ENCODE measurements around the gene BCS1L.

DNA sequence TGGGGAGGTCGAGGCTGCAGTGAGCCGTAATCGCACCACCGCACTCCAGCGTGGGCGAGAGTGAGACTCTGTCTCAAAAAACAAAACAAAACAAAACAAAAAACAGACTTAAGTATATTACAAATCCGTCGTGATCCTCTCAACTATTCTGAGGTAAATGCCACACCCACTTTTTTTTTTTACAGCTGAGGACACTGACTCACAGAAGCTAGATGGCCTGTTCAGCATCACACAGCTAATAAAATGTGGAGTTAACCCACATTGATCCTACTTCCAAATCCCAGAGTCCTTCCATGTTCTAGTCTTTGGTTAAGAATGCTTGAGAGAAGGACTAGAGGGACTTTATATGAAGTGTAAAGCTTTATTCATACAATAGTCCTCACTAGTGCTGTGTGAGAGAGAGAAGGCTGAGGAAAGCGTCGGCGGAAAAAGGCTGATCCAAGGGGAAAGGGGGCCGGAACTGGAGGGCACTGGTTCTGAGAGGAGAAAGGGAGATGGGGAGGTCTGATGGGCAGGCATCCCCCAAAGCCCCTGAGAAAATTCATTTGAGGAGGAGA is 11.7 kb downstream of the BCS1L start:
- no peak for TF ChIP-seq EZH2phosphoT487 (IDR thresholded peaks at IDR 0.05; ENCODE audit: low read length)
- TF ChIP-seq, protein P1, sequence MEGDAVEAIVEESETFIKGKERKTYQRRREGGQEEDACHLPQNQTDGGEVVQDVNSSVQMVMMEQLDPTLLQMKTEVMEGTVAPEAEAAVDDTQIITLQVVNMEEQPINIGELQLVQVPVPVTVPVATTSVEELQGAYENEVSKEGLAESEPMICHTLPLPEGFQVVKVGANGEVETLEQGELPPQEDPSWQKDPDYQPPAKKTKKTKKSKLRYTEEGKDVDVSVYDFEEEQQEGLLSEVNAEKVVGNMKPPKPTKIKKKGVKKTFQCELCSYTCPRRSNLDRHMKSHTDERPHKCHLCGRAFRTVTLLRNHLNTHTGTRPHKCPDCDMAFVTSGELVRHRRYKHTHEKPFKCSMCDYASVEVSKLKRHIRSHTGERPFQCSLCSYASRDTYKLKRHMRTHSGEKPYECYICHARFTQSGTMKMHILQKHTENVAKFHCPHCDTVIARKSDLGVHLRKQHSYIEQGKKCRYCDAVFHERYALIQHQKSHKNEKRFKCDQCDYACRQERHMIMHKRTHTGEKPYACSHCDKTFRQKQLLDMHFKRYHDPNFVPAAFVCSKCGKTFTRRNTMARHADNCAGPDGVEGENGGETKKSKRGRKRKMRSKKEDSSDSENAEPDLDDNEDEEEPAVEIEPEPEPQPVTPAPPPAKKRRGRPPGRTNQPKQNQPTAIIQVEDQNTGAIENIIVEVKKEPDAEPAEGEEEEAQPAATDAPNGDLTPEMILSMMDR (IDR thresholded peaks at IDR 0.05; ENCODE audit: low read length) = no peak
- no peak for TF ChIP-seq EZH2 (optimal IDR thresholded peaks at IDR 0.05; ENCODE audit: low read depth, low read length)
